Retinal pigment epithelial cell (primary cell): Measurements from ENCODE around the gene NAPB.

Experiments used
- DNase-seq: peaks from one replicate; pipeline ENCODE4 v3.0.0-alpha.2; 2010; ENCODE audit warnings: low read depth
- H3K4me3 ChIP-seq: 2 replicates; pipeline ENCODE4 v1.5.1; 2011; ENCODE audit warnings: mild to moderate bottlenecking, low read length, control low read depth, moderate library complexity
- TF ChIP-seq, protein P1 (sequence below): conservative IDR thresholded peaks from 2 replicates; pipeline ENCODE4 v1.5.1; 2011; ENCODE audit warnings: low read depth, low read length, control low read depth, inconsistent platforms

Gene NAPB

DNA sequence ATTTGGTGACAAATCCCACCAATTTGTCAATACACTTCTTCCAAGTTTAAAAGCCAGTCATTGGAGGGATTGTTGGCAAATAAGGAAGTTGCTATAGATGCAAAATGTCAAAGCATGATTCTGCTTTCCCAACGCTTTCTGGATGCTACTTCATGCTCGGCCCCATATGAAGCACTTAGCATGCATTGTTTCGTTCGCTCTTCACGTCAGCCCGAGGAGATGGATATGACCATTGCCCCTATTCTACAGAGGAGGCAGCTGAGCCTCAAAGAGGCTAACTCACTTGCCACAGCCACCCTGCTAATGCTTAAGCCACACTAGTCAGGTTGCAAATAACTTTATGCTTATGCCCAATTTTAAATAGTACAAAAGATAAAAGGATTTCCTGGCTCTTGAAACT, 73.5 kb downstream of the NAPB start:
- DNase-seq: no peak
- no peak overlapping the region for H3K4me3 ChIP-seq
- TF ChIP-seq, protein P1, sequence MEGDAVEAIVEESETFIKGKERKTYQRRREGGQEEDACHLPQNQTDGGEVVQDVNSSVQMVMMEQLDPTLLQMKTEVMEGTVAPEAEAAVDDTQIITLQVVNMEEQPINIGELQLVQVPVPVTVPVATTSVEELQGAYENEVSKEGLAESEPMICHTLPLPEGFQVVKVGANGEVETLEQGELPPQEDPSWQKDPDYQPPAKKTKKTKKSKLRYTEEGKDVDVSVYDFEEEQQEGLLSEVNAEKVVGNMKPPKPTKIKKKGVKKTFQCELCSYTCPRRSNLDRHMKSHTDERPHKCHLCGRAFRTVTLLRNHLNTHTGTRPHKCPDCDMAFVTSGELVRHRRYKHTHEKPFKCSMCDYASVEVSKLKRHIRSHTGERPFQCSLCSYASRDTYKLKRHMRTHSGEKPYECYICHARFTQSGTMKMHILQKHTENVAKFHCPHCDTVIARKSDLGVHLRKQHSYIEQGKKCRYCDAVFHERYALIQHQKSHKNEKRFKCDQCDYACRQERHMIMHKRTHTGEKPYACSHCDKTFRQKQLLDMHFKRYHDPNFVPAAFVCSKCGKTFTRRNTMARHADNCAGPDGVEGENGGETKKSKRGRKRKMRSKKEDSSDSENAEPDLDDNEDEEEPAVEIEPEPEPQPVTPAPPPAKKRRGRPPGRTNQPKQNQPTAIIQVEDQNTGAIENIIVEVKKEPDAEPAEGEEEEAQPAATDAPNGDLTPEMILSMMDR: no peak

DNA sequence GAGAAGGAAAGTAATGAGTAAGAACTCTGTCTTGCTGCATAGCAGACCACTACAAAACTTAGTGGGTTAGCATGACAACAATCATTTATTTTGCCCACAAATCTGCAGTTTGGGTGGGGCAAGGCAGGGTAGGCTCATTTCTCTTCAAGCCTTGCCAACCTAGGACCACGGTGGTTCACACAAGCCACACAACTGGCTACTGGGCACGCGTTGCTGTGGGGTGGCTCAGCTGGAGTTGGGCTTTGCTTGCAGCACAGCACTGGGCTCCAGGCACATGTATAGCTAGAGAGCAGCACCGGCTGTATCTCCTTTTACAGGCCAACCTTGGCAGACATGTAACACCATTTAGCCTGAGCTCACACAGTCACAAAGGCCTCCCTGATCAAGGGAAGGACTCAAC, 75.3 kb downstream of the NAPB start:
- H3K4me3 ChIP-seq: no peak overlapping the region
- DNase-seq: no peak
- TF ChIP-seq, protein P1: no peak

DNA sequence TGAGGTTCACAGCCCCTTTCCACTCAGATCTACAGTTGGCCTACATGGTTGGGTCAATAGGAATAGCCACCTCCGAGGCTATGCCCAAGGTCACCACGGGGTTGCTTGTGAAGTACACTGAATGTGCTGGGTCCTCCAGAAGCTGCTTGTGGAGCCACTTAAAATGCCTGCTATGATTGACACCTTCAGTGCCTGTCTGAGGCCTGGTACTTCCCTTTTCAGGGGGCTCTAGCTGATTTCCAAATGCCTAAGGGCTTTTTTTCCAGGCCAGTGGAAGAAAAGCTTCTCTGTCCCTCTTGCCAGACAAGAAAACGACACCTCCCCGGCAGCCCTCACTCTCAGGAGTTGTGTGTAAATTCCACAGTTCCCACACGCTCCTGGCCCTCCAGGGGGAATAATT, 77.0 kb downstream of the NAPB start:
- TF ChIP-seq, protein P1: no peak
- DNase-seq: no peak
- H3K4me3 ChIP-seq: no peak overlapping the region

DNA sequence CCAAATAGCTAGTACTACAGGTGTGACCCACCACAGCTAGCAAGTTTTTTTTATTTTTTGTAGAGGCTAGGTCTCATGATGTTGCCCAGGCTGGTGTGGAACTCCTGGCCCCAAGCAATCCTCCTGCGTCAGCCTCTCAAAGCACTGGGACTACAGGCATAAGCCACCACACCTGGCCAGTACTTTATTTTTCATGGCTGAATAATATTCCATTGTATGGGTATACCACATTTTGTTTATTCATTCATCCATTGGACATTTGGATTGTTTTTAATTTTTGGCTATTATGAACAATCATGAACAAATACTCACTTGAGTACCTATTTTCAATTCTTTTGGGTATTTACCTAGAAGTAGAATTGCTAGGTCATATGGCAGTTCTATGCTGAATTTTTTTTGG, 77.7 kb downstream of the NAPB start:
- no peak overlapping the region for H3K4me3 ChIP-seq
- DNase-seq: no peak
- TF ChIP-seq, protein P1: no peak

DNA sequence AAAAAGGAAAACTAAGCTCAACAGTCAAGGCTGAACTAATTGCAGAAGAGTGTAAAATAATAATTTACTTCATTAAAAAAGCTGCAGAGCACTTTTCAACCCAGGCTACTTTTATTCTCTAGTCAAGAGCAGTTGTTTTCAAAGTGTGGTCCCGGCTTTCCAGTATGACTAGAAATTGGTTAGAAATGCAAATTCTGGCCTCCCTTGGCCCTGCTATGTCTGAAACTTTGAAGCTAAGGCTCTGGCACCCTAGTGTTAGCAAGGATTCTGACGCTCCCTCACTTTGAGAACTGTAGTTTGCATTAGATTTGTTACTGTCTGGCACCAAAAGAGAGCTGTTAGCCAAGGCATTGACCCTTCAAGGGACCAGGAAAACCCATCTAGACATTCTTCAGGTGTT, 80.2 kb downstream of the NAPB start:
- TF ChIP-seq, protein P1: no peak
- DNase-seq: no peak
- H3K4me3 ChIP-seq: no peak overlapping the region

DNA sequence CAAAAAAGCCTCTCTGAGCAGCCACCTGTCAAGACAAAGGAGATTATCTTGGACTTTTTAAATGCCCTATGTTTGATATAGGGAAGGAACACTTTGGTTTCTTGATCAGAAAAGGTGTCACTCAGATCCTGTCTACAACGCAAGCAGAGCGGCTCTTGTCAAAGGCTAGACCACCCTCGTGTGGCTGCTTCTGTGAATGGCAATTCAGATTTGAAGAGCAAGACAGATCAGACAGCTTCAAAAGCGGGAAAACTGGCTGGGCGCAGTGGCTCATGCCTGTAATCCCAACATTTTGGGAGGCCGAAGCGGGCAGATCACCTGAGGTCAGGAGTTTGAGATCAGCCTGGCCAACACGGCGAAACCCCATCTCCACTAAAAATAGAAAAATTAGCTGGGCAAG, 80.8 kb downstream of the NAPB start:
- no peak for DNase-seq
- TF ChIP-seq, protein P1: peak; percentile 75
- H3K4me3 ChIP-seq: no peak overlapping the region

DNA sequence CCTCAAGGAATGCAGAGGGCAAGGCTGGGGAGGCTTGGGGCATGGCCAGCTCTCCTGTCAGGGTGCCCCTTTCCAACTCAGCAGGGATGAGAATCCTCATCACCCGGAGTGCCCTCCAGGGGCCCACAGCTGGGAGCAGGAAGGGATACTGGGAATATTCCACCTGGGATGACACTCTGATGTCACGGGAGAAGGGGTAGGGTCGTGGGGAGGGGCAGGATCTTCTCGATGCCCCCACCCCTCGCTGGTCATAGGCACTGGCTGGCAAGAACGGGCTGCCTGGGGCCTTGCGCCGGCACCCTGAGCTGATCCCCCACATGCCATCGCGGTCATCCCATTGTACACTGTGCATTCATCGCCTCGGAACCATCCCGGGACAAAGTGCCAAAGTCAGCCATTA, 81.3 kb downstream of the NAPB start:
- TF ChIP-seq, protein P1: no peak
- DNase-seq: no peak

More for the DNA sequence above, 81.3 kb downstream of the NAPB start:
- no peak overlapping the region for H3K4me3 ChIP-seq
